ENCODE measurements around the gene HOXA10.
A peak's percentile ranks its signal among the peaks of the same experiment; 100 is the strongest.

Gene HOXA10

DNA sequence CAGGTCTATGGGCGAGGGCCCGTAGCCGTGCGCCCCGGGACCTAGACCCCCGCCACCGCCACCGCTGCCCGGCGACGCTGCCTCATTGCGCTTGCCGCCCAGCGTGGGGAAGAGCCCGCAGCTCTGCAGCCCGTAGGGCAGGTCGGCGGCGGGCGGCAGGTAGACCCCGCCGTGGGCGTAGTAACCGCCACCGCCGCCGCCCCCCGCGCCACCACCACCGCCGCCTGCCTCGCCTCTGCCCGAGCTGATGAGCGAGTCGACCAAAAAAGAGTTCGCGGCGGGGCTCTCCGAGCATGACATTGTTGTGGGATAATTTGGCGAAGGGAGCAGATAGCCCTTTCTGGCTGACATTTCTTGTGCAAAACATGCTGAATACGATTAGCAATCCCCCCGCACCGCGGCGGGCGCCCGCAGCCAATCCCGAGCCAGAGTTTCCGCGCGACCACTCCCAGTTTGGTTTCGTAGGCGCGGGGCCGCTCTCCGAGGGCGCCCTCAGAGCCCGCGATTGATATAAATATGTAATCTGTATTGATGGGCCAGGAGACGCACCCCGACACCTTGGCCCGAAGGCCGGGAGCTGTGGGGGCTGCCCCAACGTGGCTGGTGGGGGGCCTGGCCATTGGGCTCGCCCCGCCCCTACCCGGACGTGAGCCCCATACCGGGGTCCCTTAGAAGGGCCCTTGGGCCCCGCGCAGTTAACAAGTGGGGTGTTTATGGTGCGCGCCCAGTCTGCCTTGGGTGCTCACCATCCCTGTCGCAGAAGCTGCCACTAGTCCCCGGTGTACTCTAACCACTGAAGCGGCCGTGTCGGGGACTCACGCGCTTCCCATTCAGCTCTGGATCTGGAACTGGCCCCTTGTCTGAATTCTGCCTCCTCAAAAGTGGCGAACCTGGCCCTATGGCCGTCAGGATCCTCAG, at the start of gene HOXA10:
Gene HOXA10 (minus strand): TSS at position 365 of the 918 bp plus-strand sequence. CDS start 14 bp downstream, at position 351.
- DNase-seq (ENCODE audit: low spot score): peak; percentile 33

DNA sequence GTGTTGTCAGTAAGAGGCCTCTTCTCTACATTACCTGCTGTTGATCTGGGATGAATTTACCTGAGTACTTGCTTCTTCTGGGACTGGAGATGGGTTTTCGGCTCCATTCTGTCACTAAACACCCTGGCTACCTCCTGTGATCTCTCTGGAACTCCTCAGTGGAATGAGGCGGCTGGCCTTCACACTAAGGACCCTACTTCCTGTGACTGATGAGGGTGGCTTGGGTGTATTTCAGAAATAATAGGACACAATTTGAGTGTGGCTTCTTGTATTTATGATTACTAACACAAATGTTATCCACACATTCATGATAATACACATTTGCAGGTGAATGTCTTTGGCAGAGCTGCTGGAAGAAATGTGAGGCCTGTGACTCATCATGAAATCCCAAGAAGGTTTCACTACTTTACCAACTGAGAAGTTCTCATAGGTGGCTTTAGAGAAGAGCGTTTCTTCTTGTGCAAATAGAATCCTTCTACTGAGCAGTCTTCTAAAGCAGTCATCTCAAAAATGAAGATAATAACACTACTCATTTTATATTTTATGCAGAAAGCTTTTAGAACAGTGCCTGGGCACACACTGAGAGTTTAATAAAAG, 47.2 kb upstream of the HOXA10 start:
- DNase-seq (ENCODE audit: low spot score): no peak

GRCh38 chr7:27220440-27220955, 46.4 kb upstream of the HOXA10 start:
- no peak for DNase-seq (ENCODE audit: low spot score)

DNA sequence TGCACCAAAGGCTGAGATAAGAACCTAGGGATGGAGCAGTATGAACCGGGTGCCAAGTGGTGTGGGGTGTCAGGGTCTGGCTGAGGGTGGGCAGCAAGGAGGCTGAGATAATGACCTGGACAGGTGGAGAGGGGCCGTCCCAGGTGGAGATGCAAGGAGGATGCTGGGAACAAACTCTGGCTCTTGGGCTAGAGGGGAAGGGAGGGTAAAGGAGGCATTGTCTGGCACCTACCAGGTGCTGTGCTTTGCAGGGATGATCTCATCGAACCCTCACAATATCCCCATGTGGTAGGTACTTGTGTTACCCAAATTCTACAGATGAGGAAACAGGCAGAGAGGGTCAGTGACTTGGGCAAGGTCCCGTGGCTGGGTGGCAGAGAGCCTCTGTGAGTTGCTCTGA, 45.7 kb upstream of the HOXA10 start:
- no peak for DNase-seq (ENCODE audit: low spot score)

DNA sequence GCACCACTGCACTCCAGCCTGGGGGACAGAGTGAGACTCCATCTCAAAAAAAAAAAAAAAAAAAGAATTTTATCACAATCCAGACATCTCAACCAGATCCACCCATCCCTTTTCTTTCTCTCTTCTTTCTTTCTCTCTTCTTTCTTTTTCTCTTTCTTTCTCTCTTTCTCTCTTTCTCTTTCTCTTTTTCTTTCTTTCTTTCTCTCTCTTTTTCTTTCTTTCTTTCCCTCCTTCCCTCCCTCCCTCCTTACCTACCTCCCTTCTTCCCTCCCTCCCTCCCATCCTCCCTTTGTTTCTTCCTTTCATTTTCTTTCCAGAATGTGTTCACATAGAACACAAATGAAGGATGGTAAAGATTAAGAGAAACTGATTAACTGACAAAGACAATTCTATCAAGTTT, 43.8 kb upstream of the HOXA10 start:
- DNase-seq (ENCODE audit: low spot score): no peak

GRCh38 chr7:27215356-27215755, 41.2 kb upstream of the HOXA10 start:
- DNase-seq (ENCODE audit: low spot score): no peak

DNA sequence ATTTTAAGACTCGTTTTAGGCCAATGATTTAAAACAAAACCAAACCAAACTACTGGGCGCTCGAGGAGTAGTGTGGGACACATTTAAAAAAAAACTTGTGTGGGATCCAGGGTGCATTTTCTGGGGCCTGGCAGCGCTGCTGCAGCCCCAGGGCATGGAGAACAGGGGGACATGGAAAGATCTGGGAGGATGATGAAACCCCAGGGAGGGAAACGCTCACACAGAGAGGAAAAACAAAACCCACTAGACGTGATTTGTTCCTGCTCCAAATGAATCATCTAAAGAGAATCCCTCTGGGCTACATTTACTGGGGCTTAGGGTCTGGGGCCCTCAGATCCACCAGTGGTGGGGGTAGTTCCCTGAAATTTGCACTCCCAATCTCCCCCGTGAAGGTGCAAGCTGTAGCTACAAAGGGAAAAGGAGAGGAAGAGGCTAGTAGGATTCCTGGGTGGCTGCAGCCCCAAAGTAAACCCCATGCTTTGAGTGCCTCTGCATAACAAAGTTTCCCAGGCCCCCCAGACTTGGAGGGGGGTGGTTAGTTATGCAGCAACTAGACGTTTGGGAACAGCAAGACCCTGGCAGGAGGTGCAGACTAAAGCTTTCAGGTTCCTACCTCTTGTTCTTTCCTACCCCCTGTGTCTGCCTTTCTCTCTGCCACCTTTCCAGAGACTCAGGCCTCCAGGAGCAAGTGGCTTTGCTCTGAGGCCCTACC, 40.3 kb upstream of the HOXA10 start:
- no peak for DNase-seq (ENCODE audit: low spot score)

- DNase-seq (ENCODE audit: low spot score): peak; percentile 27
These were observed 39.5 kb upstream of the HOXA10 start for GRCh38 chr7:27213433-27214238.

DNA sequence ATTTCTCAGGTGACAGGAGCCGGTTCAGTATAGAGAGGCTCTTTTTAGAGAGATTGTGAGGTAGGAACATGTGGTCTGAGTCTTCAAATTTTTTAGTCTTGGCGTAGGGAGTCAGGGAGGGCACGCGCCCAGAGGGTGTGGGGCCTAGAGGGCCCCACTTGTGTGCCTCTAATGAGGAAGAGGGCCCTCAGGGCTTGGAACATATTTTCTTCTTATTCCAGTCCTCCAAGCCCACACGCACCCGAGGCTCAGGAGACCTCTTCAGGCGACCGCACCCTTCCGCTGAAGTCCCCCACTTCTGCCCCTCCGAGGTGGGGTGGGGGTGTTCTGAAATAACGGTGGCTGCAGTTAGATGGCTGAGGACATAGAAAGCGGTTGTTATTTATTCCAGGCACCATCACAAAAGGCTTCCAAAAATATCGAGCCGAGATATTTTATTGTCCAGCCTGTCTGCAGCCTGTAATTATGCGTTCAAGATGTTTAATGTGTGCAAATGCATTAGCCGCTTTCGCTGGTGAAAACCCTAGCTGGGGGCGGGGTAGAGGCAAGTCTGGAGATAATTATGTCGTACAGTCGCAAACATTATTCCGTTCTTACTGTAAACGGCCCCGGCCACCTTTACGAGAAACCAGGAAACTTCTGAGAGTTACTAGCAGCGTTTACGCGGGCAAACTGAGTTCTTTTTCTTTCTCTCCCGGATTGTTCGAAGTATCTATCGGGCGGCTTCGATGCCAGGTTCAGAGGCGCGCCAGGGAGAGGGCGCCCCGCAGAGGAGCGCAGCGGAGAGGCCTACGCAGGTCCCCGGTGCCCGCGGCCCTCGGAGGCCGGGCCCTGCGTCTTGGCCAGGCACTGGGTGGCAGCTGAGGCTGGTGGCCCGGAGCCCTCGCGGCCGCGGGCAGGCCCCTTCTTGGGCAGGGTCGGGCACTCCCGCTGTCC, 38.6 kb upstream of the HOXA10 start:
- DNase-seq (ENCODE audit: low spot score): no peak

- DNase-seq (ENCODE audit: low spot score): no peak
These were observed 37.7 kb upstream of the HOXA10 start for GRCh38 chr7:27211764-27212204.

DNA sequence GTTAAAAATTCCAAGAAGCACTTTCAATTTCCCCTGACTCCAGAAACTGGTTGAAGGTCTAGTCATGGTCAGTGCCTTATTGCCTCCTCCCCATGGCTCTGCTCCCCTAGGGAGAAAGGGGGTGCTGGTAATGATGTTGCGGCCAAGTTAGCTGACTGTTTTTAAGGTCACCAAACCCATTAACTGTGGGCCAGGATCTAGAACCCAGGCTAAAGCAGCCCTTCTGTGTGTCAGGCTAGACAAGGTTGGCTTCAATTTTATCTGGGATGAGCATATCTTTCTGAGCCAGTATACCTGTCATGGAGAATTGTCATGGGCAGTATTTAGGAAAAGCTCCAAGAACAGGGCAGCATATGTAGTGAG, 36.9 kb upstream of the HOXA10 start:
- no peak for DNase-seq (ENCODE audit: low spot score)

GRCh38 chr7:27210441-27211083, 36.4 kb upstream of the HOXA10 start:
- DNase-seq (ENCODE audit: low spot score): peak; percentile 73

DNA sequence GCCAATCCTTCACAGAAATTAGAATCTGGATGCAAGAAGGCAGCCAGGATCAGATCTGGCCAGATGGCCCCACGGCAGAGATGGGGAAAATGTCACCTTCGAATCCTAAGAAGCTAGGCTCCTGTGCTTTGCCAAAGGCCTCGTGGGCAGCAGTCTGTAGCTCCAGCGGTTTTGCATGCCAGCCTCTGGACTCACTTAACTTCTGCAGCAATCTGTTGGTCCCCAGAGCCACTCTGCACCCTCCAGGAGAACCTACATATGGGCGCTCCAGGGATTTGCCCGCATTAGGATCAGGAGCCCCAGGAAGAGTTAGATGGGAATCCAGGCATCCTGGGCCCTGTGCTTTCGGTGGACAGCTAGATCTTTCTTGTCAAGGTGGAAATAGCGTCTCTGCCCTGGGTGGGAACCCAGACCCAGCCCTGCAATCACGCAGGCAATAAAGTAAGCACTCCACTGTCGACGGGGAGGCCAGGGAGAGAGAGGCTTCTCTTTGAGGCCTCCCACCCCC, 35.9 kb upstream of the HOXA10 start:
- no peak for DNase-seq (ENCODE audit: low spot score)

DNA sequence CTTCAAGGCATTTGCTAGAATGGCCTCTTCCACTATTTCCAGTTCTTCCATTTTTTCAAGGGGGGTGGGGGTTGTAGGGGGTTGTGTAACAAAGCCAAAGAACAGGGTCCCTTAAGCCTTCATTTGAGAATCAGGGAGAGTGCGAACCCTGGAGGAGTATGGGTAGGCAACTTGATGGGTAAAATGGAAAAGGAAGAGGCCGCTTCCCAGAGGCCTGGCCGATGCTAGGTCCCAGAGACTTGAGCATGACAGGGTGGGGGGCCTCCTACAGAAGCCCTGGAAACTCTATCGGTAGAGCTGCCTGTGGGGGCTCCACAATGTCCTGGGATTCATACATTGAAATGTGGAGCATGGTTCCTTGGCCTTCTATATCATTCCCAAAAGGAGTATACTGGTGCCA, 34.9 kb upstream of the HOXA10 start:
- DNase-seq (ENCODE audit: low spot score): no peak

- DNase-seq (ENCODE audit: low spot score): no peak
These were observed 33.3 kb upstream of the HOXA10 start for GRCh38 chr7:27207348-27207985.

GRCh38 chr7:27205325-27206280, 31.5 kb upstream of the HOXA10 start:
- DNase-seq (ENCODE audit: low spot score): no peak

- DNase-seq (ENCODE audit: low spot score): no peak
These were observed 30.8 kb upstream of the HOXA10 start for GRCh38 chr7:27204851-27205322.

GRCh38 chr7:27203964-27204594, 30.0 kb upstream of the HOXA10 start:
- no peak for DNase-seq (ENCODE audit: low spot score)

Measured in iPS-NIHi11 (cell line).